Keratinocyte (primary cell): ENCODE measurements around the gene RPH3AL. TPM values are rescaled to one million over a fixed set of nuclear protein-coding genes. Genes with fewer than 3 reads are reported as not detected.

ENCODE experiments used
- DNase-seq: peaks from one replicate; pipeline ENCODE4 v3.0.0-alpha.2; 2011; ENCODE audit warnings: low read depth, missing footprints, low spot score
- FAIRE-seq: peaks from 2 replicates; lab custom pipeline; 2011; peaks lifted over from hg19 to GRCh38; lab: Jason Lieb, UNC
- H2AFZ ChIP-seq: 2 replicates; pipeline ENCODE4 v1.6.0; 2012; ENCODE audit warnings: low read length, control low read depth, inconsistent platforms; ENCODE audit not compliant: control insufficient read depth
- H3K27ac ChIP-seq: 2 replicates; pipeline ENCODE4 v1.5.1; 2011; ENCODE audit warnings: low read length; ENCODE audit not compliant: control insufficient read depth, insufficient read depth
- H3K27me3 ChIP-seq: 3 replicates; pipeline ENCODE4 v1.6.0; 2011; ENCODE audit warnings: low read length; ENCODE audit not compliant: control insufficient read depth, insufficient read depth; ENCODE audit errors: extremely low read depth
- H3K36me3 ChIP-seq, 2 experiments: 2 replicates in 1 of 2; 3 replicates in 1 of 2; pipeline ENCODE4 v1.5.1; 2011; ENCODE audit warnings: low read length in 2 of 2, mild to moderate bottlenecking in 1 of 2; ENCODE audit not compliant: control insufficient read depth in 2 of 2, insufficient read depth in 2 of 2; ENCODE audit errors: extremely low read depth in 1 of 2
- H3K4me1 ChIP-seq: 3 replicates; pipeline ENCODE4 v1.5.1; 2011; ENCODE audit warnings: low read length; ENCODE audit not compliant: control insufficient read depth, insufficient read depth; ENCODE audit errors: extremely low read depth
- H3K4me2 ChIP-seq: 3 replicates; pipeline ENCODE4 v1.6.0; 2011; ENCODE audit warnings: low read depth, low read length; ENCODE audit not compliant: control insufficient read depth, insufficient read depth; ENCODE audit errors: extremely low read depth
- H3K4me3 ChIP-seq, 3 experiments: fragments of 200-600 bp in 1 of 3; sonication (generic) in 1 of 3; 2 replicates in 2 of 3; 3 replicates in 1 of 3; pipeline ENCODE4 v1.5.1; 2011 to 2016; ENCODE audit warnings: low read length in 3 of 3, mild to moderate bottlenecking in 3 of 3, control low read depth in 2 of 3, inconsistent platforms in 1 of 3, low read depth in 1 of 3, mixed read lengths in 1 of 3, mixed run types in 1 of 3, moderate library complexity in 1 of 3; ENCODE audit not compliant: control insufficient read depth in 2 of 3, insufficient read depth in 2 of 3; ENCODE audit errors: extremely low read depth in 1 of 3
- H3K79me2 ChIP-seq: 2 replicates; pipeline ENCODE4 v1.6.0; 2012; ENCODE audit warnings: low read length; ENCODE audit not compliant: control insufficient read depth, insufficient read depth
- H3K9ac ChIP-seq: 3 replicates; pipeline ENCODE4 v1.6.0; 2011; ENCODE audit warnings: low read length; ENCODE audit not compliant: control insufficient read depth, insufficient read depth; ENCODE audit errors: extremely low read depth
- H3K9me1 ChIP-seq: 3 replicates; pipeline ENCODE4 v1.6.0; 2011; ENCODE audit warnings: low read length; ENCODE audit not compliant: control insufficient read depth, insufficient read depth; ENCODE audit errors: extremely low read depth
- H3K9me3 ChIP-seq: 2 replicates; pipeline ENCODE4 v1.5.1; 2012; ENCODE audit warnings: low read depth, low read length; ENCODE audit not compliant: control insufficient read depth
- H4K20me1 ChIP-seq: 3 replicates; pipeline ENCODE4 v1.6.0; 2011; ENCODE audit warnings: low read length; ENCODE audit not compliant: control insufficient read depth, insufficient read depth; ENCODE audit errors: extremely low read depth
- CTCF ChIP-seq, 3 experiments: IDR thresholded peaks in 1 of 3; conservative IDR thresholded peaks in 1 of 3; optimal IDR thresholded peaks in 1 of 3; 2 replicates in 2 of 3; 3 replicates in 1 of 3; pipeline versions ENCODE3 to v1.5.1; 2011; ENCODE audit warnings: low read length in 3 of 3, mild to moderate bottlenecking in 3 of 3, moderate library complexity in 2 of 3, control low read depth in 1 of 3, inconsistent platforms in 1 of 3; ENCODE audit not compliant: insufficient read depth in 2 of 3; ENCODE audit errors: extremely low read depth in 1 of 3
- EZH2 ChIP-seq: IDR thresholded peaks from one replicate; pipeline ENCODE4 v1.6.1; 2012; ENCODE audit warnings: inconsistent platforms, mild to moderate bottlenecking, low read length, moderate library complexity
- dilution Hi-C: fragments of 300-500 bp; cut with MboI; formaldehyde crosslinking; loops from one replicate; pipeline ENCODE4 v1.7.0; 2020; ENCODE audit warnings: low sequenced_read_pairs; ENCODE audit not compliant: extremely low pct_ligation_motif_present
- polyA plus RNA-seq, 5 experiments: library from polyadenylated mRNA; depleted of rRNA in 3 of 5; stranded (reverse) in 3 of 5; stranded (forward) in 1 of 5; unstranded in 1 of 5; fragments of >200 nt; gene quantifications; 1 replicate in 1 of 5; 2 replicates in 3 of 5; 3 replicates in 1 of 5; pipeline versions ENCODE4 v1.2.1 to v1.2.3, GENCODE V29; 2011 to 2012; ENCODE audit warnings: missing spikeins in 2 of 5, low read depth in 1 of 5, low replicate concordance in 1 of 5

The RPH3AL gene
- polyA plus RNA-seq, 1 donor (not counting 4 experiments of a cell fraction or from before 2014, with no cell fraction given) = 0.31 TPM

GRCh38 chr17:231191-231965 lies 121.2 kb downstream of the RPH3AL start:
- no peak for FAIRE-seq
- DNase-seq = no peak

GRCh38 chr17:230395-230770 lies 122.2 kb downstream of the RPH3AL start:
- no peak overlapping the region for H2AFZ ChIP-seq
- H3K4me2 ChIP-seq = no peak overlapping the region
- no peaks in the 10 kb centered on the region for H3K27me3 ChIP-seq
- H3K27ac ChIP-seq = no peak overlapping the region
- H3K4me1 ChIP-seq = no peaks in the 10 kb centered on the region
- no peak overlapping the region for H3K4me3 ChIP-seq
- no peaks in the 10 kb centered on the region for H3K9me3 ChIP-seq
- no peaks in the 10 kb centered on the region for H4K20me1 ChIP-seq
- H3K9me1 ChIP-seq = no peaks in the 10 kb centered on the region
- dilution Hi-C loops = no loop called here
- no peak overlapping the region for H3K9ac ChIP-seq
- TF ChIP-seq EZH2 (no peak), CTCF (optimal IDR thresholded peaks at IDR 0.05 in 1 of 3, IDR thresholded peaks at IDR 0.05 in 1 of 3, conservative IDR thresholded peaks at IDR 0.05 in 1 of 3; ENCODE audit: extremely low read depth in 1 of 3, insufficient read depth in 2 of 3, low read length in 3 of 3) (no peak)
- no peaks in the 10 kb centered on the region for H3K79me2 ChIP-seq
- H3K36me3 ChIP-seq = no peaks in the 10 kb centered on the region
- FAIRE-seq = no peak
- DNase-seq = no peak

More at GRCh38 chr17:231191-231965, 121.2 kb downstream of the RPH3AL start:
- no peak for TF ChIP-seq CTCF (optimal IDR thresholded peaks at IDR 0.05 in 1 of 3, IDR thresholded peaks at IDR 0.05 in 1 of 3, conservative IDR thresholded peaks at IDR 0.05 in 1 of 3; ENCODE audit: extremely low read depth in 1 of 3, insufficient read depth in 2 of 3, low read length in 3 of 3)
- no peak for TF ChIP-seq EZH2
- Histone ChIP-seq H3K27ac (no peak overlapping the region), H2AFZ (no peak overlapping the region), H3K36me3 (no peaks in the 10 kb centered on the region), H4K20me1 (no peaks in the 10 kb centered on the region), H3K4me3 (no peak overlapping the region), H3K4me2 (no peak overlapping the region), H3K9me3 (no peaks in the 10 kb centered on the region), H3K27me3 (no peaks in the 10 kb centered on the region), H3K9me1 (no peaks in the 10 kb centered on the region), H3K4me1 (no peaks in the 10 kb centered on the region), H3K9ac (no peak overlapping the region), H3K79me2 (no peaks in the 10 kb centered on the region)
- dilution Hi-C loops = no loop called here
